LNCAP (cell line): ENCODE measurements around the gene ZFR2.

Experiments used
- CTCF ChIP-seq: fragments of 450-650 bp; IDR thresholded peaks from 2 replicates; pipeline ENCODE4 v1.5.1; 2017; ENCODE audit warnings: mild to moderate bottlenecking

The ZFR2 gene

GRCh38 chr19:3775374-3775711 is 93.5 kb downstream of the ZFR2 start:
- TF ChIP-seq CTCF = no peak

GRCh38 chr19:3774621-3775373 is 94.0 kb downstream of the ZFR2 start:
- no peak for TF ChIP-seq CTCF

GRCh38 chr19:3773814-3774515 is 94.9 kb downstream of the ZFR2 start:
- no peak for TF ChIP-seq CTCF

GRCh38 chr19:3771906-3772455 is 96.9 kb downstream of the ZFR2 start, which contains the start of gene RAX2:
TSS of gene RAX2 (minus strand) at chr19:3772228. CDS start at chr19:3771742, 486 bp downstream.
- no peak for TF ChIP-seq CTCF

GRCh38 chr19:3771000-3771905 is 97.6 kb downstream of the ZFR2 start:
- TF ChIP-seq CTCF = no peak

- TF ChIP-seq CTCF = no peak
Observed at GRCh38 chr19:3770136-3770999, 98.5 kb downstream of the ZFR2 start.
